Activated CD4-positive, alpha-beta T cell treated with anti-CD3 and anti-CD28 coated beads for 36 hours (primary cell): ENCODE results near the gene TSPAN17. TPM values are rescaled to one million over a fixed set of nuclear protein-coding genes. Genes with fewer than 3 reads are reported as not detected.

ENCODE experiments used
- ATAC-seq: fragments of 200-7000 bp; cut with Tn5 transposase; one replicate; pipeline ENCODE4 v1.10.0; 2021; ENCODE audit warnings: mild to moderate bottlenecking, moderate library complexity
- CTCF ChIA-PET: fragments of 350-600 bp; sonication (Branson Sonifier 250); formaldehyde crosslinking; loops from one replicate; lab custom pipeline; 2021; ENCODE audit warnings: antibody characterized with exemption; lab: Charles Lee
- POLR2A ChIA-PET: fragments of 350-600 bp; sonication (Branson Sonifier 250); formaldehyde crosslinking; loops from one replicate; lab custom pipeline; 2021; ENCODE audit warnings: antibody characterized with exemption, inconsistent platforms; lab: Charles Lee
- DNase-seq: peaks from one replicate; pipeline ENCODE4 v3.0.0-alpha.2; 2020
- H3K27ac Mint-ChIP-seq: one replicate; pipeline ENCODE4 v1.8.0; 2021; ENCODE audit warnings: mixed read lengths
- H3K27me3 Mint-ChIP-seq: one replicate; pipeline ENCODE4 v1.8.0; 2021; ENCODE audit warnings: mixed read lengths
- H3K36me3 Mint-ChIP-seq: one replicate; pipeline ENCODE4 v1.8.0; 2021; ENCODE audit warnings: low read depth, mixed read lengths
- H3K4me1 Mint-ChIP-seq: one replicate; pipeline ENCODE4 v1.8.0; 2021; ENCODE audit warnings: mixed read lengths
- H3K4me3 Mint-ChIP-seq: one replicate; pipeline ENCODE4 v1.8.0; 2021; ENCODE audit warnings: mild to moderate bottlenecking, moderate library complexity, mixed read lengths
- H3K9me3 Mint-ChIP-seq: one replicate; pipeline ENCODE4 v1.8.0; 2021; ENCODE audit warnings: low read depth, mixed read lengths
- intact Hi-C, 2 experiments: fragments of 100-400 bp; cut with DNase I in 1 of 2; cut with micrococcal nuclease in 1 of 2; formaldehyde crosslinking; loops; one replicate each; pipeline versions ENCODE4 v1.14.2 to v1.15.1; 2022 to 2024; cut with DNase I, micrococcal nuclease
- total RNA-seq, 2 experiments: library from RNA; stranded (reverse); gene quantifications; one replicate each; pipeline ENCODE4 v1.2.3, GENCODE V29; 2021

The TSPAN17 gene
- total RNA-seq, 2 experiments from 2014 or later, result 19.4 to 25.2 TPM

- ATAC-seq (no peak), DNase-seq (no peak)
- H3K27me3 Mint-ChIP-seq, result peaks cover 30% of the 10 kb centered on the region
- CTCF ChIA-PET, result interaction anchor here (3.4 kb wide), 1 partner anchor 27 kb away, joined by 15 read pairs; no protein-coding TSS in a partner anchor
- H3K27ac Mint-ChIP-seq, result no peak overlapping the region
- peaks cover 3% of the 10 kb centered on the region for H3K4me1 Mint-ChIP-seq
- POLR2A ChIA-PET, result no interaction called here
- peaks cover 4% of the 10 kb centered on the region for H3K9me3 Mint-ChIP-seq
- H3K4me3 Mint-ChIP-seq, result no peak overlapping the region
- no peaks in the 10 kb centered on the region for H3K36me3 Mint-ChIP-seq
- intact Hi-C loops, result no loop called here
Observed at GRCh38 chr5:176687247-176687646, 40.0 kb downstream of the TSPAN17 start.

- Mint-ChIP-seq H3K4me1 (peaks cover 3% of the 10 kb centered on the region), H3K36me3 (no peaks in the 10 kb centered on the region), H3K27ac (no peak overlapping the region), H3K4me3 (no peak overlapping the region), H3K27me3 (peaks cover 28% of the 10 kb centered on the region), H3K9me3 (peaks cover 4% of the 10 kb centered on the region)
- DNase-seq (no peak), ATAC-seq (no peak)
- CTCF ChIA-PET, result interaction anchor here (3.4 kb wide), 1 partner anchor 28 kb away, joined by 15 read pairs; no protein-coding TSS in a partner anchor
- POLR2A ChIA-PET, result no interaction called here
- intact Hi-C loops, result no loop called here
Observed at GRCh38 chr5:176687881-176688280, 40.6 kb downstream of the TSPAN17 start.

GRCh38 chr5:176690911-176691310, 43.6 kb downstream of the TSPAN17 start:
- no peaks in the 10 kb centered on the region for H3K36me3 Mint-ChIP-seq
- CTCF ChIA-PET, result interaction anchor here (0.6 kb wide), 1 partner anchor 79 kb away, joined by 4 read pairs; no protein-coding TSS in a partner anchor
- H3K27ac Mint-ChIP-seq, result no peak overlapping the region
- H3K27me3 Mint-ChIP-seq, result peaks cover 40% of the 10 kb centered on the region
- POLR2A ChIA-PET, result no interaction called here
- ATAC-seq (no peak), DNase-seq (no peak)
- H3K9me3 Mint-ChIP-seq, result no peaks in the 10 kb centered on the region
- no peaks in the 10 kb centered on the region for H3K4me1 Mint-ChIP-seq
- H3K4me3 Mint-ChIP-seq, result no peak overlapping the region
- intact Hi-C loops, result no loop called here

- Mint-ChIP-seq H3K27me3 (peaks cover 45% of the 10 kb centered on the region), H3K4me3 (no peak overlapping the region), H3K27ac (no peak overlapping the region), H3K9me3 (no peaks in the 10 kb centered on the region), H3K36me3 (no peaks in the 10 kb centered on the region), H3K4me1 (no peaks in the 10 kb centered on the region)
- CTCF ChIA-PET, result no interaction called here
- DNase-seq, result no peak
- no peak for ATAC-seq
- intact Hi-C loops, result no loop called here
- POLR2A ChIA-PET, result no interaction called here
Observed at GRCh38 chr5:176691524-176691923, 44.2 kb downstream of the TSPAN17 start.

- no peaks in the 10 kb centered on the region for H3K4me1 Mint-ChIP-seq
- peaks cover 53% of the 10 kb centered on the region for H3K27me3 Mint-ChIP-seq
- ChIA-PET POLR2A (no interaction called here), CTCF (interaction anchor here (0.6 kb wide), 1 partner anchor 66 kb away, joined by 4 read pairs; no protein-coding TSS in a partner anchor)
- H3K4me3 Mint-ChIP-seq, result no peak overlapping the region
- no peaks in the 10 kb centered on the region for H3K9me3 Mint-ChIP-seq
- no peak overlapping the region for H3K27ac Mint-ChIP-seq
- DNase-seq, result no peak
- H3K36me3 Mint-ChIP-seq, result no peaks in the 10 kb centered on the region
- intact Hi-C loops, result no loop called here
- ATAC-seq, result no peak
Observed at GRCh38 chr5:176692326-176692725, 45.0 kb downstream of the TSPAN17 start.

- no peaks in the 10 kb centered on the region for H3K4me1 Mint-ChIP-seq
Observed at GRCh38 chr5:176692839-176693476, 45.7 kb downstream of the TSPAN17 start.

GRCh38 chr5:176693477-176693851, 46.2 kb downstream of the TSPAN17 start:
- no peak for ATAC-seq
- H3K27me3 Mint-ChIP-seq, result peaks cover 59% of the 10 kb centered on the region
- POLR2A ChIA-PET, result no interaction called here
- no peak overlapping the region for H3K4me3 Mint-ChIP-seq
- H3K27ac Mint-ChIP-seq, result no peak overlapping the region
- CTCF ChIA-PET, result interaction anchor here (1.6 kb wide), 1 partner anchor 12 kb away, joined by 3 read pairs; no protein-coding TSS in a partner anchor
- no peaks in the 10 kb centered on the region for H3K36me3 Mint-ChIP-seq
- intact Hi-C loops, result no loop called here
- DNase-seq, result no peak
- no peaks in the 10 kb centered on the region for H3K9me3 Mint-ChIP-seq
- no peaks in the 10 kb centered on the region for H3K4me1 Mint-ChIP-seq

More at GRCh38 chr5:176692839-176693476, 45.7 kb downstream of the TSPAN17 start:
- ATAC-seq (no peak), DNase-seq (no peak)
- Mint-ChIP-seq H3K4me3 (no peak overlapping the region), H3K27me3 (peaks cover 56% of the 10 kb centered on the region), H3K9me3 (no peaks in the 10 kb centered on the region), H3K27ac (no peak overlapping the region), H3K36me3 (no peaks in the 10 kb centered on the region)
- ChIA-PET CTCF (interaction anchor here (0.6 to 1.6 kb wide), 2 partner anchors 11 to 66 kb away, joined by 3 to 4 read pairs; no protein-coding TSS in a partner anchor), POLR2A (no interaction called here)
- intact Hi-C loops, result no loop called here

GRCh38 chr5:176694146-176694545, 46.9 kb downstream of the TSPAN17 start:
- H3K27ac Mint-ChIP-seq, result no peak overlapping the region
- H3K36me3 Mint-ChIP-seq, result no peaks in the 10 kb centered on the region
- no peaks in the 10 kb centered on the region for H3K9me3 Mint-ChIP-seq
- POLR2A ChIA-PET, result no interaction called here
- no peak overlapping the region for H3K4me3 Mint-ChIP-seq
- peaks cover 61% of the 10 kb centered on the region for H3K27me3 Mint-ChIP-seq
- intact Hi-C loops, result no loop called here
- ATAC-seq (no peak), DNase-seq (no peak)
- CTCF ChIA-PET, result interaction anchor here (1.6 kb wide), 1 partner anchor 12 kb away, joined by 3 read pairs; no protein-coding TSS in a partner anchor
- no peaks in the 10 kb centered on the region for H3K4me1 Mint-ChIP-seq

- CTCF ChIA-PET, result interaction anchor here (1.6 kb wide), 1 partner anchor 13 kb away, joined by 3 read pairs; no protein-coding TSS in a partner anchor
- Mint-ChIP-seq H3K9me3 (no peaks in the 10 kb centered on the region), H3K4me1 (no peaks in the 10 kb centered on the region), H3K27ac (no peak overlapping the region), H3K4me3 (no peak overlapping the region), H3K36me3 (no peaks in the 10 kb centered on the region), H3K27me3 (peaks cover 58% of the 10 kb centered on the region)
- ATAC-seq (no peak), DNase-seq (no peak)
- POLR2A ChIA-PET, result no interaction called here
- intact Hi-C loops, result no loop called here
Observed at GRCh38 chr5:176694631-176695030, 47.3 kb downstream of the TSPAN17 start.

- intact Hi-C loops, result no loop called here
- Mint-ChIP-seq H3K27ac (no peak overlapping the region), H3K4me3 (no peak overlapping the region), H3K9me3 (no peaks in the 10 kb centered on the region), H3K36me3 (no peaks in the 10 kb centered on the region), H3K27me3 (peaks cover 58% of the 10 kb centered on the region), H3K4me1 (no peaks in the 10 kb centered on the region)
- ATAC-seq, result no peak
- DNase-seq, result no peak
- ChIA-PET POLR2A (no interaction called here), CTCF (no interaction called here)
Observed at GRCh38 chr5:176695073-176695472, 47.8 kb downstream of the TSPAN17 start.

GRCh38 chr5:176697267-176697933, 50.1 kb downstream of the TSPAN17 start:
- no peak for ATAC-seq
- Mint-ChIP-seq H3K9me3 (no peaks in the 10 kb centered on the region), H3K4me3 (no peak overlapping the region), H3K36me3 (no peaks in the 10 kb centered on the region), H3K4me1 (no peaks in the 10 kb centered on the region), H3K27ac (no peak overlapping the region), H3K27me3 (peaks cover 61% of the 10 kb centered on the region)
- ChIA-PET POLR2A (no interaction called here), CTCF (interaction anchor here (0.7 kb wide), 1 partner anchor 45 kb away, joined by 4 read pairs; no protein-coding TSS in a partner anchor)
- intact Hi-C loops, result no loop called here
- no peak for DNase-seq
